Measurements from ENCODE around the gene LOXL1. TPM values are rescaled to one million over a fixed set of nuclear protein-coding genes. Genes with fewer than 3 reads are reported as not detected.

The LOXL1 gene
- total RNA-seq, 2 donors from 2014 or later: 2.9 to 8.4 TPM

- Mint-ChIP-seq H3K36me3 (ENCODE audit: low read depth) (peaks cover 2% of the 10 kb centered on the region), H3K27ac (peak overlapping the region; percentile 60), H3K4me3 (no peak overlapping the region), H3K27me3 (no peaks in the 10 kb centered on the region), H3K4me1 (peaks cover 14% of the 10 kb centered on the region)
- H3K9me3 ChIP-seq (ENCODE audit: control insufficient read depth, low read length, poor library complexity, severe bottlenecking): no peaks in the 10 kb centered on the region
- peak; percentile 52 to 55 (median 55) for DNase-seq
- peak; percentile 91 for ATAC-seq
Observed at GRCh38 chr15:73950831-73951561, 24.7 kb downstream of the LOXL1 start.

DNA sequence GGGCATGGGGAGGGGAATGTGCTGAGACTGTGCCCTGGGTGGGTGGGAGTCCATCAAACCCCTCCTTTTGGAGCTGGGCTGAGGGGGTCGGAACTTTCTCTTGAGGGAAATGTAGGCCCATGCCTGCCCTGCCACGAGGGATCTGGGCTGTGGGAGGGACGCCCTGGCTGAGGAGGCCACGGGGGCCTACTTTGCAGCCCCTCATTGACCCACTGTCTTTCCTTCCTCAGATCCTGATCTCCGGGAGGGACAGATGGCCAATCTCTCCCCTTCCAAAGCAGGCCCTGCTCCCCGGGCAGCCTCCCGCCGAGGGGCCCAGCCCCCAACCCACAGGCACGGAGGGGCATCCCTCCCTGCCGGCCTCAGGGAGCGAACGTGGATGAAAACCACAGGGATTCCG lies 25.3 kb downstream of the LOXL1 start:
- no peak for DNase-seq
- H3K9me3 ChIP-seq (ENCODE audit: control insufficient read depth, low read length, poor library complexity, severe bottlenecking): no peaks in the 10 kb centered on the region
- Mint-ChIP-seq H3K27me3 (no peaks in the 10 kb centered on the region), H3K36me3 (ENCODE audit: low read depth) (peaks cover 2% of the 10 kb centered on the region), H3K4me1 (peaks cover 10% of the 10 kb centered on the region), H3K27ac (peak overlapping the region; percentile 60), H3K4me3 (no peak overlapping the region)
- no peak for ATAC-seq

- H3K4me3 Mint-ChIP-seq: no peak overlapping the region
Observed at GRCh38 chr15:73952171-73952912, 26.1 kb downstream of the LOXL1 start.

DNA sequence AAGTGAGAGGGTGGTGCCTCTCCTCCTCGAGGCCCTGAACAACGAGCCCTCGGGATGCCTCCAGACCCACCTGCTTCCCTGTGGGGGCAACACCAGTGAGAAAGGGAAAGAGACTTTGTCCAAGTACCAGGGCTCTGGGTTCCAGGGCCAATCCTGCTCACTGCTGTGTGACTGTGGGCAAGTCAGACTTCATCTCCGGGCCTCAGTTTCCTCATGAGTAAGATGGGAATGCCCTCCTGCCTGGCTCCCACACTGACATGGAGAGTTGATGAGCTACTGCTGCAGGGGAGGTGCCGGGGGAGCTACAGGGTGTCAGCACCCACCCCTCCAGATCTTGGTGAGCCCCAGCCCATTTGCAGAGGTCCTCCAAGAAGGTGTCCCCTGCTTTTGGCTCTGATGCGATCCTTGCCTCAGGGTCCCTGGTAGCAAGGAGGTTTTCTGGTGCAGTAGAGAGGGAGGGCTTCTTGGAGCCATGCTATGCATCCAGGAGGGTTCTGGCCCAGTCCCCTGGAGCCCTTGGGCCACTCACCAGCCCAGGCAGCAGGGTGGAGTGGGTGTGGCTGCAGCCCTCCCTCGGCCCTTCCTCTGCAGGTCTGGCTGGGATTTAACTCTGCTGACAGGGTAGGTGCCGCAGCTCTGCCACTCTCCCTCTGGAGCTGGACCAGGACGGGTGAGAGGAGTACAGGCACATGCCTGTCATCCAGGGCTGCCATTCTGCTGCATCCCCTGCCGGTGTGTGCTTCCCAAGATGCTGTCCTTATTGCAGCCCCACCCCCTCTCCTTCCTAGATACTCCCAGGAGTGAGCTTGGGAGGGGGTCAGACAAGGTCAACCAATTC lies 26.9 kb downstream of the LOXL1 start:
- no peak overlapping the region for H3K27ac Mint-ChIP-seq
- H3K27me3 Mint-ChIP-seq: no peaks in the 10 kb centered on the region
- H3K36me3 Mint-ChIP-seq (ENCODE audit: low read depth): no peaks in the 10 kb centered on the region
- ATAC-seq: no peak
- no peak for DNase-seq
- no peaks in the 10 kb centered on the region for H3K9me3 ChIP-seq (ENCODE audit: control insufficient read depth, low read length, poor library complexity, severe bottlenecking)
- H3K4me3 Mint-ChIP-seq: no peak overlapping the region
- H3K4me1 Mint-ChIP-seq: peaks cover 15% of the 10 kb centered on the region

More at GRCh38 chr15:73952171-73952912, 26.1 kb downstream of the LOXL1 start:
- Mint-ChIP-seq H3K36me3 (ENCODE audit: low read depth) (peaks cover 2% of the 10 kb centered on the region), H3K27ac (no peak overlapping the region), H3K27me3 (no peaks in the 10 kb centered on the region), H3K4me1 (peaks cover 13% of the 10 kb centered on the region)
- DNase-seq: no peak
- ATAC-seq: no peak
- no peaks in the 10 kb centered on the region for H3K9me3 ChIP-seq (ENCODE audit: control insufficient read depth, low read length, poor library complexity, severe bottlenecking)

GRCh38 chr15:73954188-73955145 lies 28.2 kb downstream of the LOXL1 start:
- Mint-ChIP-seq H3K36me3 (ENCODE audit: low read depth) (no peaks in the 10 kb centered on the region), H3K4me3 (peak overlapping the region; percentile 43), H3K27me3 (no peaks in the 10 kb centered on the region), H3K27ac (peak overlapping the region; percentile 82), H3K4me1 (peaks cover 23% of the 10 kb centered on the region)
- ATAC-seq (no peak), DNase-seq (no peak)
- no peaks in the 10 kb centered on the region for H3K9me3 ChIP-seq (ENCODE audit: control insufficient read depth, low read length, poor library complexity, severe bottlenecking)

DNA sequence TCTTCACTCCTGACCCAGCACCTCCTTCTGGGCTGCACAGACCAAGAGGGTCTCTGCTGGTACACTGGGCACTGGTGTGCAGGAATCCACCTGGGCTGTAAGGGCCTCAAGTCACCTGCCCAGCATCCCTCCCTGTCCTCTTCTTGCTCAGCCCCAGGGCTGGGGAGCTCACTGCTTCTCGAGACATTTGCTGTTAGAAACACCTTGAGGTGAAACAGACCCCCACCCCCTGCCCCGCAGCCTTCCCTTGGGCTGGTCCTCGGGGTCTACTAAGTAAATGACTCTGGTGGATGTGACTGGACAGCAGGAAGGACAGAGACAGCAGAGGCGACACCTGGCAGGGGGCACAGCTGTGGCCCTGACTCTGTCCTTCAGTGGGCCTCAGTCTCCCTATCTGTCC lies 29.1 kb downstream of the LOXL1 start:
- Mint-ChIP-seq H3K4me3 (no peak overlapping the region), H3K36me3 (ENCODE audit: low read depth) (no peaks in the 10 kb centered on the region), H3K27ac (no peak overlapping the region), H3K27me3 (no peaks in the 10 kb centered on the region), H3K4me1 (peaks cover 27% of the 10 kb centered on the region)
- no peaks in the 10 kb centered on the region for H3K9me3 ChIP-seq (ENCODE audit: control insufficient read depth, low read length, poor library complexity, severe bottlenecking)
- no peak for DNase-seq
- no peak for ATAC-seq

- no peaks in the 10 kb centered on the region for H3K9me3 ChIP-seq (ENCODE audit: control insufficient read depth, low read length, poor library complexity, severe bottlenecking)
- Mint-ChIP-seq H3K4me3 (no peak overlapping the region), H3K27ac (no peak overlapping the region), H3K27me3 (no peaks in the 10 kb centered on the region), H3K4me1 (peaks cover 23% of the 10 kb centered on the region), H3K36me3 (ENCODE audit: low read depth) (no peaks in the 10 kb centered on the region)
- no peak for ATAC-seq
- DNase-seq: no peak
Observed at GRCh38 chr15:73955861-73956742, 29.8 kb downstream of the LOXL1 start.

GRCh38 chr15:73956743-73957135 lies 30.5 kb downstream of the LOXL1 start:
- Mint-ChIP-seq H3K4me3 (no peak overlapping the region), H3K36me3 (ENCODE audit: low read depth) (no peaks in the 10 kb centered on the region), H3K4me1 (peaks cover 20% of the 10 kb centered on the region), H3K27me3 (no peaks in the 10 kb centered on the region), H3K27ac (peak overlapping the region; percentile 80)
- no peak for ATAC-seq
- DNase-seq: no peak
- no peaks in the 10 kb centered on the region for H3K9me3 ChIP-seq (ENCODE audit: control insufficient read depth, low read length, poor library complexity, severe bottlenecking)

DNA sequence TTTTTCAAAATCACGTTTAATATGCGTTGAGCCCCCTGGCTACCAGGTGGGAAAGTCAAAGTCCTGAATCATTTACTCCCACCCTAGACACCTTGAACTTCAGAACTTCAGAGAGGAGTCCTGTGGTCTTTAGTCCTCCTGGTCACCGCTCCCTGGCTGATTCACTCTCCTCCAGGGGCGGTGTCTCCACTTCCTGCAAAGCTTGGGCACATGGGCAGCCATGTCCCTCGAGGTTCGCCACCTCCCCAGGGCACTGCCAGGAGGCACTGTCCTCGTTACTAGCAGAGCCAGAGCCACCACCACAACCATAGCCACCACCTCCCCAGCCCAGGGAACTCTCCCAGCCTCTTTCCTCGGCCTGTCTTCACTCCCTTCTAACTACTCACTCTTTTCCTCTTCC lies 31.0 kb downstream of the LOXL1 start:
- H3K9me3 ChIP-seq (ENCODE audit: control insufficient read depth, low read length, poor library complexity, severe bottlenecking): no peaks in the 10 kb centered on the region
- no peaks in the 10 kb centered on the region for H3K36me3 Mint-ChIP-seq (ENCODE audit: low read depth)
- H3K4me1 Mint-ChIP-seq: peaks cover 20% of the 10 kb centered on the region
- no peak overlapping the region for H3K4me3 Mint-ChIP-seq
- H3K27me3 Mint-ChIP-seq: no peaks in the 10 kb centered on the region
- peak overlapping the region; percentile 80 for H3K27ac Mint-ChIP-seq
- DNase-seq: no peak
- no peak for ATAC-seq

DNA sequence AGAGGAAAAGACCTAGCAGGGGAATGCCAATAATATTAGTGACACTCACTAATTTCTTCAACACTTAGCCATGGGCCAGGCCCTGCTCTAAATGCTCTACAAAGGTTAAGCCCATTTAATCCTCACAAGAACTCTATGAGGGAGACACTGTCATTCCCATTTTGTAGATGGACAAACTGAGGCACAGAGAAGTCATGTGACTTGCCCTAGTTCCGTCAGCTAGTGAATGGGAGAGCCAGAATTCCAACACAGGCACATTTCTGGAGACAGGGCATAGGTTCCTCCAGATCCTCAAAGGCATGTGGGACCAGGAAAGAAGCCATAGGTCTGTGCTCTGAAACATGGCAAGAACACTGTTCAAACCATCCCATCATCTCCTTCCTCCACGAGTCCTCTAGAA lies 31.5 kb downstream of the LOXL1 start:
- no peak overlapping the region for H3K4me3 Mint-ChIP-seq
- no peaks in the 10 kb centered on the region for H3K36me3 Mint-ChIP-seq (ENCODE audit: low read depth)
- peak overlapping the region; percentile 80 for H3K27ac Mint-ChIP-seq
- peaks cover 20% of the 10 kb centered on the region for H3K4me1 Mint-ChIP-seq
- H3K9me3 ChIP-seq (ENCODE audit: control insufficient read depth, low read length, poor library complexity, severe bottlenecking): no peaks in the 10 kb centered on the region
- DNase-seq (no peak), ATAC-seq (no peak)
- H3K27me3 Mint-ChIP-seq: no peaks in the 10 kb centered on the region

- DNase-seq: no peak
- Mint-ChIP-seq H3K4me3 (no peak overlapping the region), H3K36me3 (ENCODE audit: low read depth) (no peaks in the 10 kb centered on the region)
Observed at GRCh38 chr15:73959012-73959581, 32.8 kb downstream of the LOXL1 start.

More at GRCh38 chr15:73959012-73959581, 32.8 kb downstream of the LOXL1 start:
- Mint-ChIP-seq H3K27me3 (no peaks in the 10 kb centered on the region), H3K4me1 (peaks cover 20% of the 10 kb centered on the region), H3K27ac (peak overlapping the region; percentile 79)
- peak; percentile 96 for ATAC-seq
- H3K9me3 ChIP-seq (ENCODE audit: control insufficient read depth, low read length, poor library complexity, severe bottlenecking): no peaks in the 10 kb centered on the region

All from T-helper 17 cell (primary cell).